Measurements from ENCODE around the gene ATG9B.
"Not testable (repeated sequence)": the region's sequence is repeated elsewhere in the genome, so short reads cannot be mapped to it uniquely, and the experiment has no call there.

The ATG9B gene

DNA sequence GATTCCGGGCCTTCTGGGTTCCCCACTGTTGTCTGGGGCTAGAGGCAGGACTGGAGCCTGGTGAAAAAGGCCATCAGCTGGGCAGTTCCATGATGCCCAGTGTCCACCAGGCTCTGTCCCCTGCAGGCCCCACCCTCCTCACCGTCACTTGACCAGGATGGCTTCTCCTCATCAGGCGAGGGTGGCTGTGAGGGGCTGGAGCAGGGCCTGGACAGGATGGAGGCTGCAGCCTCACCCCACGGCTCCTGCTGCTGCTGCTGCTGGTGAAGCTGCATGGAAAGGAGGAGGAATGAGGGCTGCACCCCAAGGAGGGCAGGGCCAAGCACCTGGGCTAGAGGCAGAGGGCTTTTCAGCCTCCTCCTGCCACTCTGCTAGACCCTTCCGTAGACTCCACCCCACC is 8.3 kb downstream of the ATG9B start:
- DNase-seq, result no peak

DNA sequence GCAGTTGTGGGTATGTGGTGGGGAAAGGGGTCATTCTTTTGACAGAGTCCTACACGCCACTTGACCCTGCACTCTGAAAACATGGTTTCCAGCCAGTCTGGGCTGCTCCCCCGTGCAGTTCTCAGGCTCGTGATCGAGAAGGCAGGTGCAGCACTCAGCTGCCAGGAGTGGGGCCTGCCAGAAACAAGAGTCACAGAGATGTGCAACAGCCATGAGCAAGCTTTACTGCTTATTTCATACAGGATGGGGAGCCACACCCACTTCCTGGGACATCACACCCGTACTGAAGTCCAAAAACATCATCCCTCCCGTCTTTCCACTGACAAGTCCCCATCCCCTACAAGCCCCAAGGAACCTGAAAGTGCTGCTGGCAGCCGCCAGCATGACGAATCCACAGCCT is 9.3 kb downstream of the ATG9B start:
- no peak for DNase-seq

DNA sequence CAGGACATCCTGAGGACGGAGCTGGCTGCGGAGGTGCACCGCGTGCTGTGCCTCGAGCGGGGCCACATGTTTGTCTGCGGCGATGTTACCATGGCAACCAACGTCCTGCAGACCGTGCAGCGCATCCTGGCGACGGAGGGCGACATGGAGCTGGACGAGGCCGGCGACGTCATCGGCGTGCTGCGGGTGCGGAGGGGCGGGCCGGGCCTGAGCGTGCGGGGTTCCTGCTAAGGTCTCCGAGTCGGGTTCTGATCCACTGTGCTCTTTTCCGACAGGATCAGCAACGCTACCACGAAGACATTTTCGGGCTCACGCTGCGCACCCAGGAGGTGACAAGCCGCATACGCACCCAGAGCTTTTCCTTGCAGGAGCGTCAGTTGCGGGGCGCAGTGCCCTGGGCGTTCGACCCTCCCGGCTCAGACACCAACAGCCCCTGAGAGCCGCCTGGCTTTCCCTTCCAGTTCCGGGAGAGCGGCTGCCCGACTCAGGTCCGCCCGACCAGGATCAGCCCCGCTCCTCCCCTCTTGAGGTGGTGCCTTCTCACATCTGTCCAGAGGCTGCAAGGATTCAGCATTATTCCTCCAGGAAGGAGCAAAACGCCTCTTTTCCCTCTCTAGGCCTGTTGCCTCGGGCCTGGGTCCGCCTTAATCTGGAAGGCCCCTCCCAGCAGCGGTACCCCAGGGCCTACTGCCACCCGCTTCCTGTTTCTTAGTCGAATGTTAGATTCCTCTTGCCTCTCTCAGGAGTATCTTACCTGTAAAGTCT is 10.4 kb downstream of the ATG9B start:
- DNase-seq, result peak; percentile 71

DNA sequence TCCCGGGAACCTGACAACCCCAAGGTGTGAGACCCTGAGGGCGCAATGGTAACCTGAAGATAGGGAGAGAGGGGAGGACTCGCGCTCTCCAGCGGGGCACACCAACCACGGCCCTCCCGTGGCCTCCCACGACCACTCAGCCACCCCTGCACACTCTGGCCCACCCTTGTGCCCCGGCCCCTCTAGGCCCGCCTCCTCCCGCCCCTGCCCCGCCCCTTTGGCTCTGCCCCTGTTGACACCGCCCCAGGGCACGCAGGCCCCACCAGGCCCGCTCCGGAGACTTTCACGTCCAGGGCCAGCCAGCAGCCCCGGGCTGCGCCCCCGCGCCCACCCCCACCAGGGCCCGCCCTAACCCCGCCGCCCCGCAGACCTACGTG is 10.9 kb downstream of the ATG9B start:
- no peak for DNase-seq

DNA sequence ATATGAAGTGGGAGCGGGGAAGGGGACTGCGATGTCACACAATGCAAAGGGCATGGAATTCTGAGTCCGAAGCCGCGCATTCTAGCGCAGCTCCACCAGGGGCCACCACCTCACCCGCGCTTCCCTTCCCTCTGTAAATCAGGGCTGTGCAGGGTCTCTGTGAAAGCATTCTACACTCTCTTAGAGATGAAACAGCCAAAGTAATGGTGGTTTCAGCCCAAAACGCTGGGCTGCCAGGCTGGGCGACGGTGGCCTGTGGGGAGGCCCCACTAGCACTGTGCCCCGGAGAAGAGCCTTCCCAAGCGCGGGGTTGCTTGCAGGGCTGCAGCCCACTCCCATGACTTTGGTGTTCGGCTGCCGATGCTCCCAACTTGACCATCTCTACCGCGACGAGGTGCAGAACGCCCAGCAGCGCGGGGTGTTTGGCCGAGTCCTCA is 11.4 kb downstream of the ATG9B start:
- DNase-seq, result peak; percentile 45

DNA sequence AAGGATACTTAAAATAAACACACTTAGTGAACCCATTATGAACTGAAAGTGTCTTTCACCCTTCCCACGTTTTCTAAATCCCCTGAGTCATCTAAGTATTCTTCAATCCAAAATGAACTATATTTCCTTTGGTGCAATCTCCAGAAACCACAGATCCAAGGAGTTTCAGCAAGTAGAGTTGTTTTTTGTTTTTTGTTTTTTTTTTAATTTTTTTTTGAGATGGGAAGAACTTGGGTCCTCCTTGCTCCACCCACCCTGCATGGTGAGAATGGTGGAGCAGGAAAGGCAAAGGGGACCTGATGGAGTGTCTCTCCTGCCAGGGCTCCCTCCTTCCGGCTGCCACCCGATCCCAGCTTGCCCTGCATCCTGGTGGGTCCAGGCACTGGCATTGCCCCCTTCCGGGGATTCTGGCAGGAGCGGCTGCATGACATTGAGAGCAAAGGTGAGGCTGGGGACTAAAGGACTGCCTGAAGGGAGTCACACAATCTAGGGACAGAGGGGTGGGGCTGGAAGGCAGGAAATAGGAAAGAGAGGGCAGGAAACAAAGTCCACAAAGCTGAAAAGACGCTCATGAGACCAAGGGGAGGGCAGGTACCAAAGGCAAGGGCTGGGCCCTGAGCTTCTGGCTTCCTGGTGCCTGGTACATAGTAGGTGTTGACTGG is 12.1 kb downstream of the ATG9B start:
- DNase-seq, result no peak

DNA sequence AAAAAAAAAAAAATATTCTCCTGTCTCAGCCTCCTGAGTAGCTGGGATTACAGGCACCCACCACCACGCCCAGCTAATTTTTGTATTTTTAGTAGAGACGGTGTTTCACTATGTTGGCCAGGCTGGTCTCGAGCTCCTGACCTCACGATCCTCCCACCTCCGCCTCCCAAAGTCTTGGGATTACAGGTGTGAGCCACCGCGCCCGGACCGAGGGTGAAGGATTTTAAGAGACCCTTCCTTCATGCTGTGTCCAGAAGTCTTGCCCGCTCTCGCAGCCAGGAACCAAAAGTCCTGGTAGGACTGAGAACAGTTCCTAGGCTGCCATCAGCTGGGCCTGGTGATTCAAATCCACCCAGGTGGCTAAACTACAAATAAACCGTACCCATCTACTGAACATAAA is 12.7 kb downstream of the ATG9B start:
- DNase-seq, result not testable (repeated sequence)

DNA sequence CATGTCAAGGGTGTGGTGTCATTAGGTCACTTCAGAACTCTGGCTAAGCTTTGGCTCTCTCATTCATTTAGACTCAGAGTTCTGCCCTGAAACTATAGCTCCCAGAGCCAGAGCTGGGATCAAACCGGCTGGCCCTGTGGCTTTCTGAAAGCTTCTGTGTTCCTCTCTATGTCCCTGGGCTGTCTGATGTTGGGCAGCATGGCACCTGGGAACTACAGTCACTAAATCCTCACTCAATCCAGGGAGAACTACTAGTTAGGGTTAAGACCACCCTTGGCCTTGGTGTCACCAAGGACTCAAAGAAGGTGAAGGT is 13.2 kb downstream of the ATG9B start:
- no peak for DNase-seq

DNA sequence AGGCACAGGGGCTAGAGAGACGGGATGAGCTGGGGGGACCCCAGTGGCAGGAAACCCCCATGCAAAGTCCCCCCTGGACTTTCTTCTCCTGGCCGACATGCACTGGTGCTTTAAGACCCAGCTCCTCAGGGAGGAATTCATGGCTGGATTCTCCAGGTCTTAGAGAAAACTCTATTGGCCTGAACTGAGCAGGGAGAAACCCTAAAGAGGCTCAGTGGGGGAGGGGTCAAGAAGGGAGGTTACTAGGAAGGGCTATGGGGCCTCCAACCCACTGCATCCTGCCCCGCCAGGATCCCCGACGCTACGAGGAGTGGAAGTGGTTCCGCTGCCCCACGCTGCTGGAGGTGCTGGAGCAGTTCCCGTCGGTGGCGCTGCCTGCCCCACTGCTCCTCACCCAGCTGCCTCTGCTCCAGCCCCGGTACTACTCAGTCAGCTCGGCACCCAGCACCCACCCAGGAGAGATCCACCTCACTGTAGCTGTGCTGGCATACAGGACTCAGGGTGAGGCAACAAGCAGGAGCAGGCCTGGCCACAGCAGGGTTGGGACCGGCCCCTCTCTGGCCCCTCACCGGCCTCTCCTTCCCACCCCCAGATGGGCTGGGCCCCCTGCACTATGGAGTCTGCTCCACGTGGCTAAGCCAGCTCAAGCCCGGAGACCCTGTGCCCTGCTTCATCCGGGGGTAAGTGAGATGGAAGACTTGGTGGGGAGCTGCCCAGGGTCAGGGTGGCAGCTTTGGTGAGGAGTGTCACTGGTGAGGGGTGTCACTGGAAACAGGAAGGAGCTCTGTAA is 13.8 kb downstream of the ATG9B start:
- no peak for DNase-seq

DNA sequence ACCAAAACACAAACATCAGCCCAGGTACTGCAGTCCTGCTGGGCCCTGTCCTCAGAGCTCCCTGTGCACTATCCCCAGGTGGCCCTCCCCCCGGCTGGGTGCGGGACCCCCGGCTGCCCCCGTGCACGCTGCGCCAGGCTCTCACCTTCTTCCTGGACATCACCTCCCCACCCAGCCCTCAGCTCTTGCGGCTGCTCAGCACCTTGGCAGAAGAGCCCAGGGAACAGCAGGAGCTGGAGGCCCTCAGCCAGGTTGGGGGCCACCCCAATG is 14.3 kb downstream of the ATG9B start:
- no peak for DNase-seq

DNA sequence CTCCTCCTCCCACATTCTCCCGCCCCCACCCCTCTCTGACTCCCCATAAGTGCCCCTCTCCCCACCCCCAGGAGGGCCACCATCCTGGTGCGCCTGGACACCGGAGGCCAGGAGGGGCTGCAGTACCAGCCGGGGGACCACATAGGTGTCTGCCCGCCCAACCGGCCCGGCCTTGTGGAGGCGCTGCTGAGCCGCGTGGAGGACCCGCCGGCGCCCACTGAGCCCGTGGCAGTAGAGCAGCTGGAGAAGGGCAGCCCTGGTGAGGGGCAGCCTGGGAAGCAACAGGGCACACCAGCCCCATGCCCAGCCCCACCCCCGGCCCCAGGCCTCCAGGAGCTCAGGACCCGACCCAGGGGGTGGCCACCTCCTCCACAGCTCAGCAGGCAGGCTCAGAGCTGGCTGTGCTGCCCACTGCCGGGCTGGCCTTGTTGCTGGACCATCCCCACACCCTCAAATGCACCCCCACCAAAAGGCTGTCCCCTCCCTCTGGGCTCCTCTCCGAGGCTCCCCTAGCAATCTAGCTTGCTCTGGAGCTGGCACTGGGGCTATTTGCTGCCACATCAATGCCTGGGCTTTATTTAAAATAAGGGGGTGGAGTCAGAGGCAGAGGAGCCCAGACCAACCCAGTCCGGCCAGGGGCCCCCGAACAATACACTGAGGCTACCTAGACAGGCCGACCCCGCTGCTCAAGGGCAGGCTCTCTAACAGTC is 14.8 kb downstream of the ATG9B start:
- no peak for DNase-seq

DNA sequence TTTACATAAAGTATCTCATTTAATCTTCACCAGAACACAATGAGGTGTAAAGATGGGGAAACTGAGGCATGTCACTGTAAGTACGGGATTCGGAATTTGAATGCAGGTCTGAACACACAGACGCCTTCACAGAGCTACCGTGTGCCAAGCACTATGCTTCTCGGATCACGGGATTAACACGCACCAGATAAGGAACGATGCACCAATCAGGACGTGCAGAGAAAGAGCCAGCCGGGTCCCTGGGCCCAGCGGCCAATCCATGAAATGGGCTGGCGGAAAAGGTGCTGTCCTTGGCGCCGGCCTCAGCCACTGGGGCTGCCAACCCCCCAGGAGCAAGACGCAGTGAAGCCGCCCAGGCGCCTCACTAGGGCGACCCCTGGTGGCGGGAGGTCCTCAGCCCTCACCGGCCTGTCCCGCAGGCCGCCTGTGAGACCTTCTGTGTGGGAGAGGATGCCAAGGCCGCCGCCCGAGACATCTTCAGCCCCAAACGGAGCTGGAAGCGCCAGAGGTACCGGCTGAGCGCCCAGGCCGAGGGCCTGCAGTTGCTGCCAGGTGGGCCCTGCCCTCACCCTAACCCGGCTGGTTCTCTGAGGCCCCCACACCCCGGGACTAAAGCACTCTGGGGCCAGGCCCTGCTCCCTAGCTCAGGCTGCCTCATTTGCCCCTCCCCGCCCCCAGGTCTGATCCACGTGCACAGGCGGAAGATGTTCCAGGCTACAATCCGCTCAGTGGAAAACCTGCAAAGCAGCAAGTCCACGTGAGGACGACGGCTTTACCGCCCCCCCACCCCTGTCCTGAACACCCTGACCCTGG is 15.6 kb downstream of the ATG9B start:
- no peak for DNase-seq

DNA sequence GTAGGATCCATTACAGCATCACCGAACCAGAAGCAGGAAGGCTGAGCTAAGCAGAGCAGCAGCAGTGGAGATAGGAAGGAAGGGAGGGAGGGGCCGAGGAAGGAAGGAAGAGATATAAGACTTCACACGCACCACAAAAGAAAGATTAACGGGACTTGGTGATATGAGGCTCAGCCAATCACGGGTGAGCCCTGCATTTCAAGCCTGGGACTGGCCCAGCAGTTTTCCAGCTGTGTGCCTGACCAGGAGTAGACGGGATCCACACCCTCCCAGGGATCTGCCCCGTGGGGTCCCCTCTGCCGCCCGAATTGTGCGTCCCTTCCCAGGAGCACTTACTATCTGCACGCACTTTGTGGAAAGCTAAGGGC is 16.2 kb downstream of the ATG9B start:
- no peak for DNase-seq

DNA sequence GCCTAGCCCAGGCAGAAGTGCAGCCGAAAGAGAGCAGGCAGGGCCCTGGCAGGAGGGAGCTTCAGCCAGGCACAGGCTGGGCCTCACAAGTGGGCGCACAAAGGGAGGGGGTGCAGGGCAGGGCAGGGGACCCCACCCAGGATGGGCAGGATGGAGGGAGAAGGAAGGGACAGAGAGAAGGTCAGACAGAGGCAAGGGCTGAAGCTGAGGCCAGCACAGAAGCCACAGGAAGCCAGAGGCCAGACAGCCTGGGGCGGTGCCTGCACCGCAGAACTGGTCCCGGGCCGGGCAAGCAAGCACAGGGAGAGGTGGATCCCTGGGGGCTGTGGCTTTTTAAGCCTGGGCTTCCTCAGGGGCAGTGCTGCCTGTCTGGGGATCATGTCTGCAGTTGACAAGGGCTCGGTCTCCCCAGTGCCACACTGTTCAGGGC is 16.8 kb downstream of the ATG9B start:
- no peak for DNase-seq

DNA sequence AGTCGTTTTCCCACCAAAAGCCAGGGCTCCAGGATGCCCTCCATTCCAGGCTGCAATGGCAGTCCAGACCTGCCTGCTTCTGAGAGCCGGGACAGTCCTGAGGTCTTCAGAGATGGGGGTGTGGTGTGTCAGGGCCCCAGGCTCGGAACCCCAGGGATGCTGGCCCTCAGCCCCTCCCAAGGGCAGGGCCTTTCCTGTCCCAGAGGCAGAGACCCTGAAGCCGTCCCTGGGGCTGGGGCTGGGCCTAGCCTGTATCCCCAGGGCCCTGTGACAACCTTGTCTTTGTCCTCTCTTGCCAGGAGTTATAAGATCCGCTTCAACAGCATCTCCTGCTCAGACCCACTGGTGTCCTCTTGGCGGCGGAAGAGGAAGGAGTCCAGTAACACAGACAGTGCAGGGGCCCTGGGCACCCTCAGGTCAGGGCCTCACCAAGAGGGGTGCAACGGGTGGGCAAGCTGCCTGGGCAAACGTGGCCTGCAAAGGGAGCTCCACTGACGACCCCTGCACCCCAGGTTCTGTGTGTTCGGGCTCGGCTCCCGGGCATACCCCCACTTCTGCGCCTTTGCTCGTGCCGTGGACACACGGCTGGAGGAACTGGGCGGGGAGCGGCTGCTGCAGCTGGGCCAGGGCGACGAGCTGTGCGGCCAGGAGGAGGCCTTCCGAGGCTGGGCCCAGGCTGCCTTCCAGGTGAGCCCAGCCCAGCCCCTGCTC is 17.5 kb downstream of the ATG9B start:
- no peak for DNase-seq

DNA sequence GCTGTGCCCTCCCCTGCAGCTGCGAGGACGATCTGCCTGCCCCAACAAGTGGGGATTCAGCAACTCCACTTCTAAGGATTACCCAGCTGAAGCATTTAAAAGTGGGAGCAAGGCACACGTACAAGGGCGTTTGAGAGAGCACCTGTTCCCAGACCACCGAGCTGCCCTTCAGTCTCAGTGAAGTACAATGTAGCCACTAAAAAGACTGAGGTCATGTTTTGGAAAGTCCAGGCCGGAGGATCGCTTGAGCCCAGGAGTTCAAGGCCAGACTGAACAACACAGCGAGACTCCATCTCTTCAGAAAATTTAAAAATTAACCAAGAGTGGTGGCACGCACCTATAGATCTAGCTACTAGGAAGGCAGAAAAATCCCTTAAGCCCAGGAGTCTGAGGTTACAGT is 18.7 kb downstream of the ATG9B start:
- DNase-seq, result no peak

DNA sequence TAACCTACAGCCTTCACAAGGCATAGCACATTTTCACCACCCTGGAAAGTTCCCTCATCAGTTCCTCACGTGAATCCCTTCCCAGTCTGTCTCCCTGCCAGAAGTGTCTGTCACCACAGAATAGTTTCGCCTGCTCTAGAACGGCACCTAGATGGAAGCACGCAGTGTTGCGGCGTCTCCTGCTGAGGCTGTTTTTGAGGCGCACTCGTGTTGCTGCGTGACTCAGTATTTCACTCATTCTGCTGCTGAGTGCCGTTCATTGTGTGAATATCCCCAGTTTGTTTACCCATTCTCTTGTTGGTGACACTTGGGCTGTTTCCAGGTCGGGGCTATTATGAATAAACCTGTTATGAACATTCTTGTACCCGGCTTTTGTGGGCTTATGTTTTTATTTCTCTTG is 20.7 kb downstream of the ATG9B start:
- DNase-seq, result no peak

DNA sequence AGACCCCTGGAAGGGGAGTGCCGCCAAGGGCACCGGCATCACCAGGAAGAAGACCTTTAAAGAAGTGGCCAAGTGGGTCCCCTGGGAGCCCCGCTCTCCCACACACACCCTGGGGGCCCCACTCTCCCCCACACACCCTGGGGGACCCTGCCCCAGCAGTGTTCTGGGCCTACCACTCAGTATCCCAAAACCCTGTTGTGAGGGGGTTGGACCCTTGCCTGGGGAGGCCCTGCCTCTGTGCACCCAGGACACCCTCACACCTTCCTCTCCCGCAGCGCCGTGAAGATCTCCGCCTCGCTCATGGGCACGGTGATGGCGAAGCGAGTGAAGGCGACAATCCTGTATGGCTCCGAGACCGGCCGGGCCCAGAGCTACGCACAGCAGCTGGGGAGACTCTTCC is 22.7 kb downstream of the ATG9B start:
- no peak for DNase-seq

DNA sequence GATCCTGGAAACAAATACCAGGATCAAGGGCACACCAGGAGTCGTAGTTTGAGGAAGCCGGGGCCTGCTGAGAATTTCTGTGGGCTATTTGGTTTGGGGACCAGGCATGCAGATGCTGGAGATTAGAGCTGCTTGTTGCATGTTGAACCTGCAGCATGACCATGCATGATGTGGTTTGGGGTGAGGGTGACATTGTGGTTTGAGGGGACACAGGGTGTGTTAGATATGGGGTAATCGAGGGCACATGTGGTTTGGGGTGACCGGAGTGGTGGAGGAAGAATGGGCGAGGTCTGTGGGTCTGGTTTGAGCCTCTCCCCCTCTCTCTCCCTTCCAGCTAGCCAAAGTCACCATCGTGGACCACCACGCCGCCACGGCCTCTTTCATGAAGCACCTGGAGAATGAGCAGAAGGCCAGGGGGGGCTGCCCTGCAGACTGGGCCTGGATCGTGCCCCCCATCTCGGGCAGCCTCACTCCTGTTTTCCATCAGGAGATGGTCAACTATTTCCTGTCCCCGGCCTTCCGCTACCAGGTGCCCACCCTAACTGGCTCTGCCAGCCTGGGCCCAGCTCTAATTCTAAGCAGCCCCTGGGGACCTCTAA is 23.3 kb downstream of the ATG9B start:
- no peak for DNase-seq

DNA sequence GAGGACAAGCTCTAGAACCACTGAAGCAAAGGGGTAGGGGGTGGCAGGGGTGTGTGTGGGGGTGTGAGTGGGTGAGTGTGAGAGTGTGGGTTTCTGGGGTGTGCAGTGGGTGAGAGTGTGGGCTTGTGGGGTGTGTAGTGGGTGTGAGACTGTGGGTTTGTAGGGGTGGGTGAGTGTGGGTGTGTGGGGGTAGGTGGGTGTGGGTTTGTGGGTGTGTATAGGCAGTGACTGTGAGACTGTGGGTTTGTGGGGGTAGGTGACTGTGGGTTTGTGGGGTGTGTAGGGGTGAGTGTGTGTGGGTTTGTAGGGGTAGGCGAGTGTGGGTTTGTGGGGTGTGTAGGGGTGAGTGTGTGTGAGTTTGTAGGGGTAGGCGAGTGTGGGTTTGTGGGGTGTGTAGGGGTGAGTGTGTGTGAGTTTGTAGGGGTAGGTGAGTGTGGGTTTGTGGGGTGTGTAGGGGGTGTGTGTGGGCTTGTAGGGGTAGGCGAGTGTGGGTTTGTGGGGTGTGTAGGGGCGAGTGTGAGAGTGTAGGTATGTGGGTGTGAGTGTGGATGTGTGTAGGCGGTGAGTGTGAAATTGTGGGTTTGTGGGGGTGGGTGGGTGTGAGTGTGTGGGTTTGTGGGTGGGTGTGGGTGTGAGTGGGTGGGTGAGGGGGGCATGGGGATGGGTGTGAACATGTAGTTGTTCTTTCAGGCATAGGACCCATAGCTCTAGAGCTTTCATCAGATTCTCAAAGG is 24.6 kb downstream of the ATG9B start:
- DNase-seq, result no peak

DNA sequence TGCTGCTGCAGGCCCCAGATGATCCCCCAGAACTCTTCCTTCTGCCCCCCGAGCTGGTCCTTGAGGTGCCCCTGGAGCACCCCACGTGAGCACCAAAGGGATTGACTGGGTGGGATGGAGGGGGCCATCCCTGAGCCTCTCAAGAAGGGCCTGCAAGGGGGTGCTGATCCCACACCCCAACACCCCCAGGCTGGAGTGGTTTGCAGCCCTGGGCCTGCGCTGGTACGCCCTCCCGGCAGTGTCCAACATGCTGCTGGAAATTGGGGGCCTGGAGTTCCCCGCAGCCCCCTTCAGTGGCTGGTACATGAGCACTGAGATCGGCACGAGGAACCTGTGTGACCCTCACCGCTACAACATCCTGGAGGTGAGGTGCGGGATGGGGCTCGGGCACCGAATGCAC is 25.3 kb downstream of the ATG9B start:
- no peak for DNase-seq

All from EL (cell line).